ENCODE results near the gene DOC2B.
"Not testable (repeated sequence)": the region's sequence is repeated elsewhere in the genome, so short reads cannot be mapped to it uniquely, and the experiment has no call there.

The DOC2B gene

DNA sequence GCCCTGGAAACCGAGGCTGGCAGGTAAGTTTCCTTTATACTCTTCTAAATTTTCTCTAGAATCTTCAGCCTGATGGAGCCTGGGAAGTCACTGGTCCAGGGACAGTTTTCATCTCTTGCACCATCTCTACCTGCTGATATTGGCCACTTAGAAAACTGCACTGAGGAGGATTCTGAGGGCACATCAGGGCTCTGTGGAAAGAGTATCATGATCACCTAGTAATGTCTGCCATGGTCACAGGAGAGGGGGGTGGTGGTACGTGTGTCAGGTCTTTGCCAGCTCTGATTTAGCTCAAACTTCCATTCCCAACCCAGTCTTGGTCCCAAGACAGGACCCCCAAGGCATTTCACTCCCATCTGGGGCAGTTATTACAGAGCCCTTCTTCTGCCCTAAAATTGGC lies 35.2 kb upstream of the DOC2B start:
- Histone ChIP-seq H3K36me3 (ENCODE audit: control insufficient read depth, insufficient read depth, low read length) (no peaks in the 10 kb centered on the region), H3K27me3 (ENCODE audit: control insufficient read depth, insufficient read depth, low read length) (no peaks in the 10 kb centered on the region), H2AFZ (peak overlapping the region; percentile 81), H3K4me1 (no peaks in the 10 kb centered on the region), H3K4me3 (ENCODE audit: low read depth, low read length) (no peak overlapping the region), H3K4me2 (ENCODE audit: low read length) (no peak overlapping the region), H3K9ac (no peak overlapping the region), H3K9me3 (ENCODE audit: control insufficient read depth, low read length) (no peaks in the 10 kb centered on the region), H3K27ac (no peak overlapping the region), H3K79me2 (peaks cover 2% of the 10 kb centered on the region)
- TF ChIP-seq, protein P1, sequence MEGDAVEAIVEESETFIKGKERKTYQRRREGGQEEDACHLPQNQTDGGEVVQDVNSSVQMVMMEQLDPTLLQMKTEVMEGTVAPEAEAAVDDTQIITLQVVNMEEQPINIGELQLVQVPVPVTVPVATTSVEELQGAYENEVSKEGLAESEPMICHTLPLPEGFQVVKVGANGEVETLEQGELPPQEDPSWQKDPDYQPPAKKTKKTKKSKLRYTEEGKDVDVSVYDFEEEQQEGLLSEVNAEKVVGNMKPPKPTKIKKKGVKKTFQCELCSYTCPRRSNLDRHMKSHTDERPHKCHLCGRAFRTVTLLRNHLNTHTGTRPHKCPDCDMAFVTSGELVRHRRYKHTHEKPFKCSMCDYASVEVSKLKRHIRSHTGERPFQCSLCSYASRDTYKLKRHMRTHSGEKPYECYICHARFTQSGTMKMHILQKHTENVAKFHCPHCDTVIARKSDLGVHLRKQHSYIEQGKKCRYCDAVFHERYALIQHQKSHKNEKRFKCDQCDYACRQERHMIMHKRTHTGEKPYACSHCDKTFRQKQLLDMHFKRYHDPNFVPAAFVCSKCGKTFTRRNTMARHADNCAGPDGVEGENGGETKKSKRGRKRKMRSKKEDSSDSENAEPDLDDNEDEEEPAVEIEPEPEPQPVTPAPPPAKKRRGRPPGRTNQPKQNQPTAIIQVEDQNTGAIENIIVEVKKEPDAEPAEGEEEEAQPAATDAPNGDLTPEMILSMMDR (IDR thresholded peaks at IDR 0.05): no peak

DNA sequence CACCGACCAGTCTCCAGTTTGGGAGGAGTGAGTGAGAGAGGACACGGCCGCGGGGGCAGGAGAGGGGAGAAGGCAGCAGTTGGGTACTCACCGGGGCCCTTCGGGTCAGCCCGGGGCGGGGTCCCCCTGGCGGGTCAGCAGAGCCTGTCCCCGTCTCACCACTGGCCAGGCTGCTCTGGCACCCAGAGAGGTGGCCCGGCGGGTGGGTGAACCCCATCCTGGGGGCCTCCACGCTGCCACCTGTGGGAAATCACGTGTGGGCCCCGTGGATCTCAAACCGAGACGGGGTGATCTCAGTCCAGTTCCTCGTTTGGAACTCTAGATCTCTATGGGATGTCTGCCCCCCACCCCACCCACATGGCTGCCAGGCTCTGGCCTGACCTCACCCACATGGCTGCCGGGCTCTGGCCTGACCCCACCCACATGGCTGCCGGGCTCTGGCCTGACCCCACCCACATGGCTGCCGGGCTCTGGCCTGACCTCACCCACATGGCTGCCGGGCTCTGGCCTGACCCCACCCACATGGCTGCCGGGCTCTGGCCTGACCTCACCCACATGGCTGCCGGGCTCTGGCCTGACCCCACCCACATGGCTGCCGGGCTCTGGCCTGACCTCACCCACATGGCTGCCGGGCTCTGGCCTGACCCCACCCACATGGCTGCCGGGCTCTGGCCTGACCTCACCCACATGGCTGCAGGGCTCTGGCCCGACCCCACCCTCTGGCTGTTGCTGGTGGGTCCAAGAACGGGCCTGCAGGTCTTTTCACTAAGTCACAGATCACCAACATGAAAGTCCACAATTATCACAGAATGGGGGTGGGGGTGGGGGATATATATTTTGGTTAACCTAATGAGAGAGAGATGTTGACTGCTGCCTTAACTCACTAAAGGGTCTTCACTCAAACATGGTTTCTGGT lies 34.4 kb upstream of the DOC2B start:
- Histone ChIP-seq H3K27ac (peak overlapping the region; percentile 32), H2AFZ (peak overlapping the region; percentile 89)
- not testable (repeated sequence) for H3K4me1 ChIP-seq; H3K9me3 ChIP-seq (ENCODE audit: control insufficient read depth, low read length); H3K9ac ChIP-seq; H3K36me3 ChIP-seq (ENCODE audit: control insufficient read depth, insufficient read depth, low read length); H3K79me2 ChIP-seq; H3K4me3 ChIP-seq (ENCODE audit: low read depth, low read length); H3K27me3 ChIP-seq (ENCODE audit: control insufficient read depth, insufficient read depth, low read length); H3K4me2 ChIP-seq (ENCODE audit: low read length)

DNA sequence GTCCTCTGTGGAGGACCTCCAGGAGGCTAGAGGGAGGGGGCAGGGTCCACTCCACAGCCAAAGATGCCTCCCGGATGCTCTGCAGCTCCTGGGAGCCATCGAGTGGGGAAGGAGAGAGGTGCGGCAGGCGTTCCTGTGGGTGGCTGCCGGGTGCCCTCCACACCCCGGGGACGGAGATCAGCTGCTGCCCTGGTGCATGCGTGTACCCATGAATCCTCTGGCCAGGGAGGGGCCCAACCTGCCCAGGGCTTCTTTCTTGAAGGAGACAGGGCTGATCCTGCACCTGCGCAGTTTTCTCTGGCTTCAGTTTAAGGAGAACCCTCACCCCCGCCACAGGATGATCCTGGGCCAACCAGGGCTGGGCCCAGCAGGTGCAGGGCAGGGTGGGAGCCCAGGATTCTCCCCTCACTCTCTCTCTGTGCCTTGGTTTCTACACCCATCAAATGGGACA lies 33.5 kb upstream of the DOC2B start:
- Histone ChIP-seq H3K4me1 (no peaks in the 10 kb centered on the region), H3K9ac (no peak overlapping the region), H3K4me3 (ENCODE audit: low read depth, low read length) (no peak overlapping the region), H3K79me2 (peaks cover 2% of the 10 kb centered on the region), H2AFZ (peak overlapping the region; percentile 89), H3K9me3 (ENCODE audit: control insufficient read depth, low read length) (no peaks in the 10 kb centered on the region), H3K27ac (no peak overlapping the region), H3K36me3 (ENCODE audit: control insufficient read depth, insufficient read depth, low read length) (no peaks in the 10 kb centered on the region), H3K27me3 (ENCODE audit: control insufficient read depth, insufficient read depth, low read length) (no peaks in the 10 kb centered on the region), H3K4me2 (ENCODE audit: low read length) (no peak overlapping the region)
- TF ChIP-seq, protein P1 (IDR thresholded peaks at IDR 0.05): no peak

DNA sequence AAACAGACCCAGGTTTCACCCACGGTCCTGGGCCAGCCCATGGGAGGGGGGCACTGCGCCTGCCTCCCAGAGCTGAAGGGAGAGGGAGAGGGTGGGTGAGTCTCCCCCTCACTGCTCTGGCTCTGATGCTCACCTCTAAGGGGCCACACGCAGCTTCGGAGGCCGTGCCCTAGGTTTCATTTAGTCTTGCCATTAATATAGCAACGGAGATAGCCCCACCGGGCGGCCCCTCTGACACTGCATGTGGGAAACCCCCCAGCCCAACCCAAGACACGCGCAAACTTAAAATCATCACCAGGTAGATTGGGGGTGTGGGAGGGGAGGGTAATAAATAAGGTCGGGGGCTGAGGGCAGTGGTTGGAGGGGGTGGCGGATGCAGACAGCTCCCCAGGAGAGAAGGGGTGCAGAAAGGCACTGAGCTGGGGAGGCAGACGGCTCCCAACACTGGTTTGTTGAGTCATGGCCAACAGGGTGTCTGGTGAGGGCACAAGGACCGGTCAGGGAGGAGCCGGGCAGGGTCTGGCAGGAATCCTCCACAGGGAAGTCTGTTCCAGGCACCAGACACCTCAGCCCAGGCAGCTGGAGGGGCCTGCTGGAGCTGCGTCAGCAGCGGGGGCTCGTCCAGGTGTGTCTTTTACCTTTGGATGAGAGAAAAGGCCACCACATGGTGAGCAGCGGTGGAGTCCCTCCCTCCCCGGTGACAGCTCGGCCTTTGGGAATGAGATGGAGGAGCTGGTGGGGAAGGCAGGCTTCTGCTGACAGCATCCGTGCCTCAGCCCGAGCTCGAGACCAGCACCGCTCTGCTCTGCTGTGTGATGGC lies 32.0 kb upstream of the DOC2B start:
- Histone ChIP-seq H3K27ac (no peak overlapping the region), H2AFZ (no peak overlapping the region), H3K79me2 (peaks cover 2% of the 10 kb centered on the region), H3K4me3 (ENCODE audit: low read depth, low read length) (no peak overlapping the region), H3K4me2 (ENCODE audit: low read length) (no peak overlapping the region), H3K36me3 (ENCODE audit: control insufficient read depth, insufficient read depth, low read length) (no peaks in the 10 kb centered on the region), H3K9ac (no peak overlapping the region), H3K27me3 (ENCODE audit: control insufficient read depth, insufficient read depth, low read length) (no peaks in the 10 kb centered on the region), H3K4me1 (no peaks in the 10 kb centered on the region), H3K9me3 (ENCODE audit: control insufficient read depth, low read length) (no peaks in the 10 kb centered on the region)
- TF ChIP-seq, protein P1 (IDR thresholded peaks at IDR 0.05): no peak

DNA sequence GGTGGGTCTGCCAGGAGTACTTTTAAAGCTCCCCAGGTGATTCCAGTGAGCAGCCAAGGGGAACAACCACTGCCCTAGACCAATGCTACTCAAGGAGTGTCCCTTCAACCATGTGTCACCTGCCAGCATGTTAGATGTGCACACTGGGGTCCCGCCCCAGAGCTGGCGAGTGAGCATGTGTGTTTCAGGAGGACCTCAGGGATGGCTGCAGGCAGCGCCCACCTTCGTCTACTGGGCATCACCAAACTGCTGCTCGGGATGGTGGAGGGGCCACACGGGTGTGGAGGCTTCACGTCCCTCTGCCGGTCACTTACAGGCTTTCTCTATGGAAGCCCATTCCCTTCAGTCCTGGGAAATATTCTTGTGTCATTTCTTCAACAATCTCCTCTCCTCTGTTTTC lies 29.0 kb upstream of the DOC2B start:
- H3K4me3 ChIP-seq (ENCODE audit: low read depth, low read length): no peak overlapping the region
- no peaks in the 10 kb centered on the region for H3K27me3 ChIP-seq (ENCODE audit: control insufficient read depth, insufficient read depth, low read length)
- no peaks in the 10 kb centered on the region for H3K9me3 ChIP-seq (ENCODE audit: control insufficient read depth, low read length)
- no peak overlapping the region for H3K27ac ChIP-seq
- TF ChIP-seq, protein P1 (IDR thresholded peaks at IDR 0.05): no peak
- H3K79me2 ChIP-seq: peaks cover 2% of the 10 kb centered on the region
- no peak overlapping the region for H3K9ac ChIP-seq
- no peak overlapping the region for H3K4me2 ChIP-seq (ENCODE audit: low read length)
- no peaks in the 10 kb centered on the region for H3K36me3 ChIP-seq (ENCODE audit: control insufficient read depth, insufficient read depth, low read length)
- H3K4me1 ChIP-seq: no peaks in the 10 kb centered on the region
- H2AFZ ChIP-seq: no peak overlapping the region

Data from parathyroid adenoma (tissue), 2 donors.